SK-N-SH treated with all-trans-retinoic acid at 6 μM for 48 hours (cell line): ENCODE data around the gene SEMA7A.

Experiments
- ATAC-seq: fragments of 200-7000 bp; cut with Tn5 transposase; 3 replicates; pipeline ENCODE4 v1.9.1; 2020; ENCODE audit warnings: mild to moderate bottlenecking, moderate library complexity
- ARNTL ChIP-seq: fragments of 450-650 bp; formaldehyde crosslinking; IDR thresholded peaks from 2 replicates; pipeline ENCODE4 v1.5.0; 2020; ENCODE audit warnings: low read depth, mild to moderate bottlenecking, moderate library complexity, borderline replicate concordance
- BACH2 ChIP-seq: fragments of 250-450 bp; sonication (Bioruptor Pico); IDR thresholded peaks from 2 replicates; pipeline ENCODE4 v1.9.0; 2021; ENCODE audit warnings: mild to moderate bottlenecking, borderline replicate concordance
- CREB5 ChIP-seq: fragments of 250-450 bp; sonication (Bioruptor Pico); IDR thresholded peaks from 2 replicates; pipeline ENCODE4 v1.5.1; 2020; ENCODE audit warnings: low read depth, mild to moderate bottlenecking, moderate library complexity
- CSDC2 ChIP-seq: fragments of 250-450 bp; sonication (Bioruptor Pico); IDR thresholded peaks from 2 replicates; pipeline ENCODE4 v1.5.0; 2020; ENCODE audit warnings: mild to moderate bottlenecking, moderate library complexity
- CSRNP3 ChIP-seq: fragments of 250-450 bp; sonication (Bioruptor Pico); IDR thresholded peaks from 2 replicates; pipeline ENCODE4 v1.5.1; 2021; ENCODE audit warnings: mild to moderate bottlenecking, moderate library complexity
- ESRRG ChIP-seq: fragments of 250-450 bp; sonication (Bioruptor Pico); IDR thresholded peaks from 2 replicates; pipeline ENCODE4 v1.6.1; 2021; ENCODE audit warnings: mild to moderate bottlenecking
- GLIS3 ChIP-seq: fragments of 250-450 bp; sonication (Bioruptor Pico); IDR thresholded peaks from 2 replicates; pipeline ENCODE4 v1.5.0; 2020; ENCODE audit warnings: mild to moderate bottlenecking, moderate library complexity
- ISL1 ChIP-seq: fragments of 250-450 bp; sonication (Bioruptor Pico); IDR thresholded peaks from 2 replicates; pipeline ENCODE4 v2.1.2; 2022; ENCODE audit warnings: mild to moderate bottlenecking, moderate library complexity
- OSR1 ChIP-seq: fragments of 250-450 bp; sonication (Bioruptor Pico); IDR thresholded peaks from 2 replicates; pipeline ENCODE4 v1.8.0; 2022; ENCODE audit warnings: moderate library complexity, mild to moderate bottlenecking, inconsistent platforms
- PATZ1 ChIP-seq: fragments of 250-450 bp; sonication (Bioruptor Pico); IDR thresholded peaks from 2 replicates; pipeline ENCODE4 v1.8.0; 2020; ENCODE audit warnings: mild to moderate bottlenecking, moderate library complexity, borderline replicate concordance
- PPARA ChIP-seq: fragments of 250-450 bp; sonication (Bioruptor Pico); IDR thresholded peaks from 2 replicates; pipeline ENCODE4 v1.5.0; 2020; ENCODE audit warnings: mild to moderate bottlenecking, borderline replicate concordance
- RARB ChIP-seq: fragments of 250-450 bp; sonication (Bioruptor Pico); IDR thresholded peaks from 2 replicates; pipeline ENCODE4 v1.8.0; 2021; ENCODE audit warnings: mild to moderate bottlenecking, moderate library complexity
- SNAI2 ChIP-seq: fragments of 250-450 bp; sonication (Bioruptor Pico); IDR thresholded peaks from 2 replicates; pipeline ENCODE4 v1.5.0; 2020; ENCODE audit warnings: mild to moderate bottlenecking, moderate library complexity
- TCF4 ChIP-seq: fragments of 250-450 bp; sonication (Bioruptor Pico); IDR thresholded peaks from 2 replicates; pipeline ENCODE4 v1.8.0; 2021; ENCODE audit warnings: mild to moderate bottlenecking, moderate library complexity, borderline replicate concordance
- TOX ChIP-seq: fragments of 250-450 bp; sonication (Bioruptor Pico); IDR thresholded peaks from 2 replicates; pipeline ENCODE4 v1.8.0; 2021; ENCODE audit warnings: mild to moderate bottlenecking, moderate library complexity, borderline replicate concordance
- TSHZ2 ChIP-seq: fragments of 250-450 bp; sonication (Bioruptor Pico); IDR thresholded peaks from 2 replicates; pipeline ENCODE4 v1.5.0; 2020; ENCODE audit warnings: mild to moderate bottlenecking, moderate library complexity
- ZC3H10 ChIP-seq: fragments of 250-450 bp; sonication (Bioruptor Pico); IDR thresholded peaks from 2 replicates; pipeline ENCODE4 v1.5.1; 2021; ENCODE audit warnings: mild to moderate bottlenecking, moderate library complexity
- ZFP3 ChIP-seq: fragments of 250-450 bp; sonication (Bioruptor Pico); IDR thresholded peaks from 2 replicates; pipeline ENCODE4 v1.5.0; 2020; ENCODE audit warnings: mild to moderate bottlenecking, moderate library complexity
- ZFP30 ChIP-seq: fragments of 450-650 bp; formaldehyde crosslinking; IDR thresholded peaks from 2 replicates; pipeline ENCODE4 v1.5.0; 2022; ENCODE audit warnings: mild to moderate bottlenecking, moderate library complexity
- ZNF565 ChIP-seq: fragments of 450-650 bp; formaldehyde crosslinking; conservative IDR thresholded peaks from 2 replicates; pipeline ENCODE4 v1.5.0; 2020; ENCODE audit warnings: low read depth, mild to moderate bottlenecking, moderate library complexity
- ZNF70 ChIP-seq: fragments of 450-650 bp; formaldehyde crosslinking; IDR thresholded peaks from 2 replicates; pipeline ENCODE4 v1.5.0; 2020; ENCODE audit warnings: mild to moderate bottlenecking, moderate library complexity
- ZNF8 ChIP-seq: fragments of 450-650 bp; formaldehyde crosslinking; IDR thresholded peaks from 2 replicates; pipeline ENCODE4 v1.5.0; 2020; ENCODE audit warnings: mild to moderate bottlenecking, moderate library complexity

SEMA7A gene

GRCh38 chr15:74449643-74450205, 16.0 kb upstream of the SEMA7A start (continued):
- no peak for TF ChIP-seq TSHZ2
- no peak for TF ChIP-seq ZC3H10

GRCh38 chr15:74449095-74449494, 15.3 kb upstream of the SEMA7A start:
- no peak for TF ChIP-seq RARB
- TF ChIP-seq ISL1 (CRISPR knock-in tag), result no peak
- no peak for TF ChIP-seq ZFP3 (CRISPR knock-in tag)
- TF ChIP-seq PPARA, result no peak
- no peak for TF ChIP-seq PATZ1 (CRISPR knock-in tag)
- no peak for TF ChIP-seq GLIS3 (CRISPR knock-in tag)
- TF ChIP-seq TSHZ2, result no peak
- TF ChIP-seq CREB5 (CRISPR knock-in tag), result no peak
- TF ChIP-seq ESRRG (CRISPR knock-in tag), result no peak
- no peak for TF ChIP-seq OSR1 (CRISPR knock-in tag)
- TF ChIP-seq CSRNP3 (CRISPR knock-in tag), result no peak
- no peak for ATAC-seq

- no peak for ATAC-seq
- TF ChIP-seq CSDC2 (no peak), PATZ1 (CRISPR knock-in tag) (no peak), TOX (CRISPR knock-in tag) (no peak), ISL1 (CRISPR knock-in tag) (no peak), RARB (no peak), BACH2 (CRISPR knock-in tag) (no peak), ZNF70 (CRISPR knock-in tag) (no peak), SNAI2 (CRISPR knock-in tag) (no peak), TCF4 (CRISPR knock-in tag) (no peak), ZNF8 (CRISPR knock-in tag) (no peak), GLIS3 (CRISPR knock-in tag) (no peak), PPARA (no peak), ARNTL (no peak), ZC3H10 (no peak), ZNF565 (CRISPR knock-in tag) (no peak), ZFP30 (CRISPR knock-in tag) (no peak)
These were observed 12.3 kb upstream of the SEMA7A start for GRCh38 chr15:74445816-74446763.
